WTC11 (cell line): ENCODE measurements around the gene LRTM2. TPM values are rescaled to one million over a fixed set of nuclear protein-coding genes. Genes with fewer than 3 reads are reported as not detected.

Source experiments
- ATAC-seq: fragments of 200-7000 bp; cut with Tn5 transposase; 2 replicates; pipeline ENCODE4 v1.10.0; 2021; ENCODE audit warnings: mild to moderate bottlenecking, moderate library complexity
- CTCF ChIA-PET: fragments of 300-600 bp; sonication (Branson Sonifier 250); formaldehyde crosslinking; loops from one replicate; lab custom pipeline; 2021; ENCODE audit warnings: antibody characterized with exemption; lab: Charles Lee
- POLR2A ChIA-PET: fragments of 350-600 bp; sonication (Branson Sonifier 250); formaldehyde crosslinking; loops from one replicate; lab custom pipeline; 2021; ENCODE audit warnings: antibody characterized with exemption; lab: Charles Lee
- DNase-seq: peaks from one replicate; pipeline ENCODE4 v3.0.0; 2021; ENCODE audit warnings: low spot score
- H3K27ac Mint-ChIP-seq: 2 replicates; pipeline ENCODE4 v1.8.0; 2021; ENCODE audit warnings: mixed read lengths
- H3K27me3 Mint-ChIP-seq: 2 replicates; pipeline ENCODE4 v1.8.0; 2021; ENCODE audit warnings: low read depth, mild to moderate bottlenecking, moderate library complexity, mixed read lengths
- H3K36me3 Mint-ChIP-seq: 2 replicates; pipeline ENCODE4 v1.8.0; 2021; ENCODE audit warnings: mixed read lengths
- H3K4me1 Mint-ChIP-seq: 2 replicates; pipeline ENCODE4 v1.8.0; 2022; ENCODE audit warnings: mixed read lengths
- H3K4me3 Mint-ChIP-seq: 2 replicates; pipeline ENCODE4 v1.8.0; 2021; ENCODE audit warnings: mild to moderate bottlenecking, moderate library complexity, mixed read lengths
- H3K9me3 Mint-ChIP-seq: 2 replicates; pipeline ENCODE4 v1.8.0; 2021; ENCODE audit warnings: mixed read lengths
- AFF4 ChIP-seq: sonication (generic); formaldehyde crosslinking; IDR thresholded peaks from 2 replicates; pipeline ENCODE4 v1.8.1; 2023; ENCODE audit warnings: mild to moderate bottlenecking, missing genetic modification reagents, borderline replicate concordance
- AR ChIP-seq: fragments of 250-450 bp; sonication (Bioruptor Pico); IDR thresholded peaks from 2 replicates; pipeline ENCODE4 v1.9.0; 2021; ENCODE audit warnings: mild to moderate bottlenecking
- E2F1 ChIP-seq: sonication (generic); formaldehyde crosslinking; IDR thresholded peaks from 2 replicates; pipeline ENCODE4 v1.8.0; 2022; ENCODE audit warnings: mild to moderate bottlenecking, missing genetic modification reagents
- ESRRA ChIP-seq: sonication (generic); formaldehyde crosslinking; IDR thresholded peaks from 2 replicates; pipeline ENCODE4 v1.8.1; 2022; ENCODE audit warnings: mild to moderate bottlenecking, missing genetic modification reagents, borderline replicate concordance
- FOXP1 ChIP-seq: sonication (generic); formaldehyde crosslinking; IDR thresholded peaks from 2 replicates; pipeline ENCODE4 v1.8.0; 2022; ENCODE audit warnings: missing genetic modification reagents, mild to moderate bottlenecking, moderate library complexity, borderline replicate concordance
- MYBL2 ChIP-seq: sonication (generic); formaldehyde crosslinking; IDR thresholded peaks from 2 replicates; pipeline ENCODE4 v1.8.1; 2023; ENCODE audit warnings: mild to moderate bottlenecking, moderate library complexity, missing genetic modification reagents
- NFE2L1 ChIP-seq: sonication (generic); formaldehyde crosslinking; IDR thresholded peaks from 2 replicates; pipeline ENCODE4 v1.8.1; 2023; ENCODE audit warnings: missing genetic modification reagents
- PRRX2 ChIP-seq: fragments of 250-450 bp; sonication (Bioruptor Pico); IDR thresholded peaks from 2 replicates; pipeline ENCODE4 v1.8.0; 2021; ENCODE audit warnings: mild to moderate bottlenecking
- SMAD3 ChIP-seq: sonication (generic); formaldehyde crosslinking; IDR thresholded peaks from 2 replicates; pipeline ENCODE4 v1.8.0; 2022; ENCODE audit warnings: missing genetic modification reagents, mild to moderate bottlenecking, borderline replicate concordance
- SP1 ChIP-seq: sonication (generic); formaldehyde crosslinking; conservative IDR thresholded peaks from 2 replicates; pipeline ENCODE4 v1.8.1; 2022; ENCODE audit warnings: missing genetic modification reagents
- ZBTB21 ChIP-seq: sonication (generic); formaldehyde crosslinking; IDR thresholded peaks from 2 replicates; pipeline ENCODE4 v1.8.1; 2023; ENCODE audit warnings: mild to moderate bottlenecking, missing genetic modification reagents, borderline replicate concordance
- ZNF396 ChIP-seq: fragments of 250-450 bp; sonication (Bioruptor Pico); IDR thresholded peaks from 2 replicates; pipeline ENCODE4 v1.8.0; 2021; ENCODE audit warnings: mild to moderate bottlenecking, moderate library complexity, borderline replicate concordance
- ZNF671 ChIP-seq: fragments of 250-450 bp; sonication (Bioruptor Pico); IDR thresholded peaks from 2 replicates; pipeline ENCODE4 v1.8.0; 2021; ENCODE audit warnings: mild to moderate bottlenecking
- total RNA-seq: library from RNA; stranded (reverse); gene quantifications from 3 replicates; pipeline ENCODE4 v1.2.3, GENCODE V29; 2021

LRTM2 gene
- total RNA-seq, 1 experiment from 2014 or later, result 0.66 TPM

- peaks cover 41% of the 10 kb centered on the region for H3K4me1 Mint-ChIP-seq
- TF ChIP-seq NFE2L1 (CRISPR knock-in tag), result no peak
- TF ChIP-seq PRRX2 (CRISPR knock-in tag), result no peak
- no peak for TF ChIP-seq ZNF396 (CRISPR knock-in tag)
- TF ChIP-seq SP1 (CRISPR knock-in tag), result no peak
- TF ChIP-seq MYBL2 (CRISPR knock-in tag), result no peak
- TF ChIP-seq E2F1 (CRISPR knock-in tag), result no peak
- no peak for TF ChIP-seq ZNF671 (CRISPR knock-in tag)
- TF ChIP-seq ZBTB21, result no peak
- ChIA-PET POLR2A (no interaction called here), CTCF (interaction anchor here (3.6 kb wide), 1 partner anchor 99 kb away, joined by 13 read pairs; no protein-coding TSS in a partner anchor)
- no peak overlapping the region for H3K27ac Mint-ChIP-seq
- no peaks in the 10 kb centered on the region for H3K36me3 Mint-ChIP-seq
- H3K4me3 Mint-ChIP-seq, result no peak overlapping the region
- no peaks in the 10 kb centered on the region for H3K27me3 Mint-ChIP-seq
- ATAC-seq (no peak), DNase-seq (peak; percentile 11)
- no peaks in the 10 kb centered on the region for H3K9me3 Mint-ChIP-seq
Measured at GRCh38 chr12:1840981-1841425, 20.6 kb downstream of the LRTM2 start.

- no peak for DNase-seq
- POLR2A ChIA-PET, result no interaction called here
- no peak for ATAC-seq
- no peaks in the 10 kb centered on the region for H3K9me3 Mint-ChIP-seq
- CTCF ChIA-PET, result interaction anchor here (3.6 kb wide), 1 partner anchor 98 kb away, joined by 13 read pairs; no protein-coding TSS in a partner anchor
- no peaks in the 10 kb centered on the region for H3K27me3 Mint-ChIP-seq
- H3K4me3 Mint-ChIP-seq, result no peak overlapping the region
- TF ChIP-seq AR (CRISPR knock-in tag) (no peak), ESRRA (CRISPR knock-in tag) (no peak), SMAD3 (no peak), FOXP1 (CRISPR knock-in tag) (no peak), E2F1 (CRISPR knock-in tag) (no peak), AFF4 (CRISPR knock-in tag) (no peak)
- TF ChIP-seq, all 79 proteins: peak for 0
- Mint-ChIP-seq H3K4me1 (peaks cover 41% of the 10 kb centered on the region), H3K36me3 (no peaks in the 10 kb centered on the region), H3K27ac (no peak overlapping the region)
Measured at GRCh38 chr12:1841586-1842182, 21.3 kb downstream of the LRTM2 start.
